ENCODE data around the gene GJA3. TPM values are rescaled to one million over a fixed set of nuclear protein-coding genes. Genes with fewer than 3 reads are reported as not detected.

Gene GJA3
- total and polyA plus RNA-seq, 12 donors = 4.0 to 30.1 (median 18.3) TPM

GRCh38 chr13:20171364-20171763 is 10.5 kb upstream of the GJA3 start:
- peaks cover 0 to 33% (median 12%) of the 10 kb centered on the region in 7 donors for H3K27me3 ChIP-seq
- H3K27ac ChIP-seq = no peak overlapping the region
- no peaks in the 10 kb centered on the region for H3K9me3 ChIP-seq
- H3K4me3 ChIP-seq = no peak overlapping the region
- H3K36me3 ChIP-seq = no peaks in the 10 kb centered on the region
- no peak for TF ChIP-seq CTCF (IDR thresholded peaks at IDR 0.05)
- WGBS, 2 donors = 70 to 83% methylated on average over 1 of the region's 1 CpG
- H3K4me1 ChIP-seq = peaks cover 0 to 17% (median 0%) of the 10 kb centered on the region in 9 donors
- intact Hi-C loops (cut with DNase I) = no loop called here
- no peak for DNase-seq
- no peak for ATAC-seq

GRCh38 chr13:20170921-20171320 is 10.1 kb upstream of the GJA3 start:
- ATAC-seq (no peak), DNase-seq (no peak)
- intact Hi-C loops (cut with DNase I) = no loop called here
- Histone ChIP-seq H3K9me3 (no peaks in the 10 kb centered on the region), H3K27me3 (peaks cover 0 to 30% (median 14%) of the 10 kb centered on the region in 7 donors), H3K27ac (no peak overlapping the region), H3K36me3 (no peaks in the 10 kb centered on the region), H3K4me3 (no peak overlapping the region), H3K4me1 (peaks cover 0 to 15% (median 0%) of the 10 kb centered on the region in 9 donors)
- no peak for TF ChIP-seq CTCF (IDR thresholded peaks at IDR 0.05)
- 92 to 93% methylated on average over 5 of the region's 5 CpGs for WGBS, 2 donors

GRCh38 chr13:20168396-20168795 is 7.5 kb upstream of the GJA3 start:
- peaks cover 0 to 37% (median 18%) of the 10 kb centered on the region in 7 donors for H3K27me3 ChIP-seq
- intact Hi-C loops (cut with DNase I) = loop anchor here in 7 of 10 donors (10.0 kb wide), 4 partner anchors 74 to 184 kb away; no protein-coding TSS in a partner anchor

GRCh38 chr13:20165417-20166257 is 4.8 kb upstream of the GJA3 start:
- Histone ChIP-seq H3K4me3 (no peak overlapping the region), H3K27me3 (peaks cover 0 to 64% (median 35%) of the 10 kb centered on the region in 7 donors), H3K27ac (no peak overlapping the region), H3K9me3 (no peaks in the 10 kb centered on the region), H3K36me3 (no peaks in the 10 kb centered on the region), H3K4me1 (peaks cover 0 to 13% (median 8%) of the 10 kb centered on the region in 9 donors)
- TF ChIP-seq CTCF (IDR thresholded peaks at IDR 0.05) = no peak
- no peak for ATAC-seq
- DNase-seq = no peak
- intact Hi-C loops (cut with DNase I) = loop anchor here in 7 of 10 donors (10.0 kb wide), 4 partner anchors 71 to 181 kb away; no protein-coding TSS in a partner anchor
- WGBS, 2 donors = 80 to 83% methylated on average over 11 of the region's 11 CpGs

More at GRCh38 chr13:20168396-20168795, 7.5 kb upstream of the GJA3 start:
- H3K36me3 ChIP-seq = no peaks in the 10 kb centered on the region
- H3K9me3 ChIP-seq = no peaks in the 10 kb centered on the region
- H3K27ac ChIP-seq = no peak overlapping the region
- no peak overlapping the region for H3K4me3 ChIP-seq
- ATAC-seq (no peak), DNase-seq (no peak)
- WGBS, 2 donors = 76 to 80% methylated on average over 7 of the region's 7 CpGs
- no peak for TF ChIP-seq CTCF (IDR thresholded peaks at IDR 0.05)
- H3K4me1 ChIP-seq = no peaks in the 10 kb centered on the region
